Spinal cord (tissue), 10 donors: ENCODE results near the gene TMEM120A. TPM values are rescaled to one million over a fixed set of nuclear protein-coding genes. Genes with fewer than 3 reads are reported as not detected.

Experiments
- DNase-seq, 6 donors: peaks; one replicate each; pipeline versions ENCODE4 v3.0.0 to v3.0.0-alpha.2; 2013 to 2015; ENCODE audit warnings: low spot score in 6 of 6, low read depth in 4 of 6
- H3K27ac ChIP-seq: one replicate; pipeline ENCODE4 v1.5.1; 2013; ENCODE audit warnings: low read depth, low read length, control low read depth
- H3K27me3 ChIP-seq: one replicate; pipeline ENCODE4 v1.6.1; 2013; ENCODE audit warnings: low read length; ENCODE audit not compliant: control insufficient read depth, insufficient read depth
- H3K36me3 ChIP-seq: one replicate; pipeline ENCODE4 v1.6.1; 2013; ENCODE audit warnings: low read length; ENCODE audit not compliant: control insufficient read depth, insufficient read depth
- H3K4me1 ChIP-seq: one replicate; pipeline ENCODE4 v1.6.1; 2013; ENCODE audit warnings: low read length; ENCODE audit not compliant: control insufficient read depth, insufficient read depth
- H3K4me3 ChIP-seq: one replicate; pipeline ENCODE4 v1.5.1; 2013; ENCODE audit warnings: low read depth, low read length, control low read depth
- H3K9me3 ChIP-seq: one replicate; pipeline ENCODE4 v1.6.1; 2013; ENCODE audit warnings: low read length; ENCODE audit not compliant: control insufficient read depth, insufficient read depth
- WGBS: methylation state at CpG from one replicate; pipeline ENCODE4 v1.1.5; 2013; ENCODE audit warnings: missing lambda C conversion rate; ENCODE audit not compliant: insufficient coverage; 5-methylcytosine and 5-hydroxymethylcytosine counted together
- polyA plus RNA-seq, 2 donors: library from polyadenylated mRNA; unstranded; fragments of 120-200 nt; gene quantifications; one replicate each; pipeline ENCODE4 v1.2.1, GENCODE V29; 2013; ENCODE audit not compliant: insufficient read length in 2 of 2
- total RNA-seq, 2 donors: library from RNA; depleted of rRNA in 1 of 2; stranded (reverse); fragments of 120-200 nt in 1 of 2; fragments of >200 nt in 1 of 2; gene quantifications; one replicate each; pipeline versions ENCODE4 v1.2.3 to v1.2.4, GENCODE V29; 2013 to 2014
- donor health status: healthy.

Gene TMEM120A
- total and polyA plus RNA-seq, 4 donors = 17.2 to 104 (median 62.4) TPM

DNA sequence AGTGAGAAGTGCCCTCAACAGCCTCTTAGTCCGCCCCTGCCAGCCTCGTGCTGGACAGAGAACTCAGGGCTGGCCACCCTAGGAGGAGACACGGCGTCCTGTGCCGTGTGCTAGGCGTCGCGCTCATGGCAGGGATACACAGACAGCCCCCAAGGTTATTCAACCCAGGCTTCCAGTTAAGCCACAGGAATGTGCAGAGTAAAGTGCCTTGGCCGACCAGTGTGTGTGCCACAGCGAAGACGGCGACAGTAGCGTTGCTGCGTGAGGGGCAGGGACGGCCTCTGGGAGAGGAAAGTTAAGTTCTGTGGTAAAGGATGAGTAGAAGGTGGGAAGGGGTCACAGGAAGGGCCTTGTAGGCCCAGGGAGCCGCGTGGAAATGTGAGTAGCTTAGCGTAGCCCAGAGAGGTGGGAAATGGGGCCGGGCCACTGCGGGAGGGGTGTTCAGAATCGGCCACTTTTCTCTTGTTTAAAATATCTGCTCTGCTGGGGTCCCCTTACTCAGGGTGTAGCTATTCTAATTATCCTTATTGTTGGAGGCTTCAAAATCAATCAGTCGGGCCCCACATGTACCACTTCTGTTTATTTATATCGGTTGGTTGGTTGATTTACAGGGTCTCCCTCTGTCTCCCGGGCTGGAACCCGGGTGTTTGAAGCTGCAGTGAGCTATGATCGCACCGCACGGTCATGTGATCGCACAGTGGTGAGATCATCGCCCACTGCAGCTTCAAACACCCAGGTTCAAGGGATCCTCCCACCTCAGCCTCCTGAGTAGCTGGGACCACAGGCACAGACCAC lies 24.5 kb downstream of the TMEM120A start:
- H3K9me3 ChIP-seq = no peaks in the 10 kb centered on the region
- peaks cover 54% of the 10 kb centered on the region for H3K36me3 ChIP-seq
- H3K4me1 ChIP-seq = peaks cover 59% of the 10 kb centered on the region
- 76% methylated on average over 25 of the region's 30 CpGs for WGBS
- no peaks in the 10 kb centered on the region for H3K27me3 ChIP-seq
- H3K4me3 ChIP-seq = no peak overlapping the region
- DNase-seq = no peak
- no peak overlapping the region for H3K27ac ChIP-seq

DNA sequence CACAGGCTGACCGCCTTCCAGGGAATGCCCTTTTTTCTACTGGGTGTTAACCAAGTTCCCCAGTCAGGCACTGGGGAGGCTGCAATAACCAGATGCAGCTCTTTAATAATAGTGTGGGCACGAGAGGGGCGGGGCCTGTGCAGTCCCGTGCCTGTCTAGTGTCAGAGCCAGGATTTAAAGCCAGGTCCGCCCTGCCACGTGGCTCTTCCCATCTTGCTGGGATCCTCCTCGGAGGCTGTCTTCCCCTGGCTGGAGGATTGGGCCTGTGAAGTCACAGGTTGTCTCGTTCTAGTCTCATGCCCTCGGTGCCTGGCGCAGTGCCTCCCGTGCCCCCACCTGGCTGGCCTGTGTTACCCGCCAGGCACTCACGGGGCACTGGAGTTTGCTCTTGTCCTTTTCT lies 25.2 kb downstream of the TMEM120A start:
- no peak overlapping the region for H3K27ac ChIP-seq
- H3K4me3 ChIP-seq = no peak overlapping the region
- WGBS = 61% methylated on average over 13 of the region's 13 CpGs
- no peaks in the 10 kb centered on the region for H3K27me3 ChIP-seq
- H3K9me3 ChIP-seq = no peaks in the 10 kb centered on the region
- peaks cover 59% of the 10 kb centered on the region for H3K4me1 ChIP-seq
- H3K36me3 ChIP-seq = peaks cover 57% of the 10 kb centered on the region
- DNase-seq = no peak

DNA sequence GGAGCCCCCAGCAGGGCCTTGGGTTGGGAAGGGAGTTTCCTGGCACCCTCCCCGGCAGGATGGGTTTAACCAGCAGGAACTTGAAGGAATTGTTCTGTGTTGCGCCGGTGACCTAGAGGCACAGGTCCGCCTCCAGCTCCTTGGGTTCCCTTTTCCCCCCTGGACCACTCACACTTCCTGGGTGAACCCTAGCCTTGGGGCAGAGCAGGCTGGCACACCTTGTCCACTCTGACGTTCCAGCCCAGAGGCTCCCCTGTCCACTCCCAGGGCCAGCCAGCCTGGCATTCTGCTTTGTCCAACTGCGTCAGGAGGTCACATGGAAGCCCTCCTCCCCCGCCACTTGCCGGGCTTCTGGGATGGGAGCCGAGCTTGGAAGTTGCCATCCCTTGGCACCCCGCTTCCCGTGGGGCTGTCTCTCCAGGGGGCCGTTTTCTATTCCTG lies 25.8 kb downstream of the TMEM120A start:
- no peak overlapping the region for H3K27ac ChIP-seq
- no peaks in the 10 kb centered on the region for H3K27me3 ChIP-seq
- H3K4me1 ChIP-seq = peaks cover 60% of the 10 kb centered on the region
- peak in 1 of 6 donors; percentile 52 for DNase-seq
- H3K4me3 ChIP-seq = no peak overlapping the region
- no peaks in the 10 kb centered on the region for H3K9me3 ChIP-seq
- 72% methylated on average over 11 of the region's 12 CpGs for WGBS
- H3K36me3 ChIP-seq = peaks cover 55% of the 10 kb centered on the region

DNA sequence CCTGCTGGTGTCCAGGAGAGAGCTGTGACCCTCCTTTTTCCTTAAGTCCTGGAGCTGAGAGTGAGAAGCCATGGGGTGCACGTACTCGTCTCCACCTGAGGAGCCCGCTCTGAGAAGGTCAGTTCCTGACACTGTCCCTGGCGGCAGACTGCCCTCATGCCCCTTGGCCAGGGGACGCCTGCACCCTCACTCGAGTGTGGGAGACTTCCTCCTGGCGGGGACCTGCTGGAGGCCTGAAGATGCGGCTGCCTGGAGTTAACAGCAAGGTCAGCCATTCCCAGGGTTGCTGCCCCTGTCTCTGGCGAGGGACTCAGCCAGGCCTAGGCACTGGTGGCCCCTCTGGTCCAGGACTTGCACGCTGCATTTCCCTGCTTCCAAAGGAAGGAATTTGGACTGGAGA lies 26.4 kb downstream of the TMEM120A start:
- H3K27ac ChIP-seq = peak overlapping the region; percentile 16

DNA sequence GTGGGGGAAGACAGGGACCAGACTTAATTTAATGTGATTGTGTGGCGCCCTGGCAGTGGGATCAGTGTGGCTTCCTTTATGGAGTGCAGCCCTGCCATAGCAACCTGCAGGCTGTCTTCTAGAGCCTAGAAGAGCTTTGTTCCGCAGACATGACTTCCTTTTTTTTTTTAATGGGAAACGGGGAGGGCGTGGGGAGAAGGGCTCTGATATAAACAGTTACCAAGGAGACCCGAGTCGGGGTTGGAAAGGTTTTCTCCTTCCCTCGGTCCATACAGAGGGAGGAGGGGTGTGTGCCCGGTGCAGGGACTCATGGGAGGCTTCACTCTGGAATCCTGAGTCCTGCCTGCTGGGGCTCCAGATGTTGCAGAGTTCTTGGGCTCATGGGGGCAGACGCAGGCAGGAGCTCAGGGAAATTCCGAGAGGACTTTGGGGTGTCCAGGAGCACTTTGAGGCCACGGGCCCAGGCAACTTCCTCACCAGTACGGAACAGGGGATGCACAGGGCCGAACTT lies 26.9 kb downstream of the TMEM120A start:
- no peaks in the 10 kb centered on the region for H3K9me3 ChIP-seq
- no peaks in the 10 kb centered on the region for H3K27me3 ChIP-seq
- peaks cover 71% of the 10 kb centered on the region for H3K4me1 ChIP-seq
- peak overlapping the region; percentile 16 for H3K27ac ChIP-seq
- DNase-seq = peak in 5 of 6 donors; percentile 38 to 87 (median 53)
- no peak overlapping the region for H3K4me3 ChIP-seq
- WGBS = 15% methylated on average over 10 of the region's 13 CpGs
- H3K36me3 ChIP-seq = peaks cover 50% of the 10 kb centered on the region

More for the DNA sequence above, 26.4 kb downstream of the TMEM120A start:
- H3K9me3 ChIP-seq = no peaks in the 10 kb centered on the region
- no peak overlapping the region for H3K4me3 ChIP-seq
- 79% methylated on average over 10 of the region's 10 CpGs for WGBS
- H3K36me3 ChIP-seq = peaks cover 54% of the 10 kb centered on the region
- H3K4me1 ChIP-seq = peaks cover 66% of the 10 kb centered on the region
- DNase-seq = peak in 1 of 6 donors; percentile 0
- H3K27me3 ChIP-seq = no peaks in the 10 kb centered on the region

DNA sequence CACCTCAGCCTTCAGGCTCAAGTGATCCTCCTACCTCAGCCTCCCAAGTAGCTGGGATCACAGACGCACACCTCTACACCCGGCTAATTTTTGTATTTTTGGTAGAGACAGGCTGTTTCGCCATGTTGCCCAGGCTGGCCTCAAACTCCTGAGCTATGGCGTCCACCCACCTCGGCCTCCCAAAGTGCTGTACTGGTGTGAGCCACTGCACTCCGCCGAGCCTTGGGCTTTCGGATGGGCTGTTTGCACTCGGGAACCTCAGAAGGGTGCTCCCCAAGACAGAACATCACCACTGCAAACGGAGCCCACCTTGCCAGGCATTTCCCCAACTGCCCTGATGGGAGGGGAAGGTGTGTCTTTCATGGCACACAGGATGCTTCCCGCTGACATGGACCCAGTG lies 27.3 kb downstream of the TMEM120A start:
- Histone ChIP-seq H3K27me3 (no peaks in the 10 kb centered on the region), H3K9me3 (no peaks in the 10 kb centered on the region), H3K4me3 (no peak overlapping the region), H3K27ac (peak overlapping the region; percentile 7), H3K36me3 (peaks cover 45% of the 10 kb centered on the region), H3K4me1 (peaks cover 72% of the 10 kb centered on the region)
- DNase-seq = no peak
- WGBS = 64% methylated on average over 4 of the region's 11 CpGs

DNA sequence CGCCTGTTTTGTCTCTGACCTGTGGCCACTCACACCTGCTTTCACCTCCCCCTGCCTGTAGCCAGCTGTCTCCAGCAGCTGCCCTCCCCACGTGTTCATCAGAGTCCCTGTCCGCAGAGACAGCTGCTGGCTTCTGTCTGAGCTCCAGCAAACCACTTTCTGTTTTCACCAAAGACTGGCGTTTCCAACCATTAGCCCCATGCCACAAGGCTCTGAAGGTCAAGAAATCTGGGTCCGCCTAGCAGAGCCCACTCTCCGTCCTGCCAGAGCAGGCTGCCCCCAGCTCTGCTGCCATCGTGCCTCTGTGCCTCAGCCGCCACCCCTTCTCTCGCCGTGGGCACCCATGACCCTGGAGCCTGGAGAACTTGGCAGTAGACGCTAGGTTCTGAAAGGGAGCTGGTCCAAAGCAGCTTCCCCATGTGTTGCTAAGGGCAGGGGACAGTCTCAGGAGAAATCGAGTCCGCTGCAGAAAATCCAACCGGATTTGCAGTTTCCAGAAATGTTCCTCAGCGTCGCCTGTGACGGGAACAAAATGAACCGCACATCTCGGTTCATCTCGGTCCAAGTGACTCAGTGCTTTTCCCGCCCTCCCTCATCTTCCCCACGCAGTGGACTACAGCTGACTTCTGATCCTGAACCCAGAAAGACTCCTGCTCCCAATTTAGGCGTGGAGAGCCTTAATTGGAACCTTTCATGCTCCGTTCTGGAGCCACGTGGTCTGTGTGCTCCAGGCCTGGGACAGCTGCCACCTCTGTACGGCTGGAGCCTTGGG lies 28.0 kb downstream of the TMEM120A start:
- 53% methylated on average over 26 of the region's 26 CpGs for WGBS
- Histone ChIP-seq H3K27me3 (no peaks in the 10 kb centered on the region), H3K36me3 (peaks cover 43% of the 10 kb centered on the region), H3K9me3 (no peaks in the 10 kb centered on the region), H3K4me1 (peaks cover 66% of the 10 kb centered on the region), H3K4me3 (no peak overlapping the region), H3K27ac (peak overlapping the region; percentile 15)
- DNase-seq = peak in 1 of 6 donors; percentile 40

DNA sequence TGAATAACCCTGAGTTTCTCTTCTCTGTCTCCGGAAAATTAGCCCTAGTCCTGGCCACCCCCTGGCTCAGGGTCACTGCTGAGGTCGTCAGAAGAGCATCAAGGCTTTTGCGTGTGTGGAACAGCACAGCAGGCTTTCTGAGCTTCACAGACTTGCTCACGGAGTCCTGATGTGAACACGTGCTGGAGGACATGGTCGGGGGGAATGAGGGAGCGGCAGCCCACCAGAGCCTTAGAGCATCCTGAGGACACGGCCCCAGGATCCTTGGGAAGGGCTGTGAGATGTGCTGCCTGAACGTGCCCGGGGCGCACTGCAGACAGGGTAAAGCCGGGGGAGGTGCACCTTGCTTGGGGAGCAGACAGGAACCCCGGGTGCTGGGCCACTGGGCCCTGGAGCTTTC lies 28.8 kb downstream of the TMEM120A start:
- 49% methylated on average over 13 of the region's 13 CpGs for WGBS
- H3K36me3 ChIP-seq = peaks cover 45% of the 10 kb centered on the region
- H3K9me3 ChIP-seq = no peaks in the 10 kb centered on the region
- DNase-seq = peak in 1 of 6 donors; percentile 24
- no peaks in the 10 kb centered on the region for H3K27me3 ChIP-seq
- no peak overlapping the region for H3K27ac ChIP-seq
- H3K4me3 ChIP-seq = no peak overlapping the region
- H3K4me1 ChIP-seq = peaks cover 68% of the 10 kb centered on the region

DNA sequence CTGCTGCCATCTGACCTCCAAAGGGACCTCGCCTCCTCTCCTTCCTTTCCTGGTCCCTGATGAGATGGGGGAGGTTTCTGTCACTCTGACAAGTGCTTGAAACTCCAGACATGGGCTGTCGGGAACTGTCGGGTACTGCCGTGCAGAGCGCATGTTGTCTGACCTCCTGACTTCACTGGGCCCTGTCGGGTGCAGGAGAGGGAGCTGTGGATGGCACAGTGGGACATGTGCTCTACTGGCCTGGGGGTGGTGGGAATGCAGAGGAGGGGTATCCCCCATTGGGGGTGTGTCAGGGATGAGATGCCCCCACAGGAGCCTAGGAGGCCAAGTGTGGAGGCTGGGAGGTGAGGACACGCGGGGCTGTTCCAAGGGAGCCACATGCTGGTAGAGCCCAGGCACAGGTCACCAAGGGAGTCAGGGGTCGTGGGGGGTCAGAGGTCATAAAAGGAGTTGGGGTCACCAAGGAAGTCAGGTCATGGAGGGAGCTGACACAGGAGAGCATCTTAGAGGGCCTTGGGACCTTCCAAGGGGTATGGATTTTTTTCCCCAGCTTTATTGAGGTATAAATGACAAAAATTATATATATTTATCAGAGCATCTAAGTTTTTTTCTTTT lies 30.9 kb downstream of the TMEM120A start:
- Histone ChIP-seq H3K36me3 (peaks cover 44% of the 10 kb centered on the region), H3K4me1 (peaks cover 53% of the 10 kb centered on the region), H3K27me3 (no peaks in the 10 kb centered on the region), H3K4me3 (no peak overlapping the region), H3K9me3 (no peaks in the 10 kb centered on the region), H3K27ac (peak overlapping the region; percentile 50)
- DNase-seq = peak in 1 of 6 donors; percentile 1
- WGBS = 53% methylated on average over 8 of the region's 9 CpGs
